NT2/D1 (cell line): ENCODE results near the gene RTN4R.

ENCODE experiments used
- YY1 ChIP-seq: IDR thresholded peaks from 2 replicates; pipeline ENCODE4 v1.6.1; 2011; ENCODE audit not compliant: insufficient read length, insufficient read depth
- ZNF274 ChIP-seq: IDR thresholded peaks from 2 replicates; pipeline ENCODE4 v1.6.1; 2011; ENCODE audit warnings: mild to moderate bottlenecking, low read depth, low read length

DNA sequence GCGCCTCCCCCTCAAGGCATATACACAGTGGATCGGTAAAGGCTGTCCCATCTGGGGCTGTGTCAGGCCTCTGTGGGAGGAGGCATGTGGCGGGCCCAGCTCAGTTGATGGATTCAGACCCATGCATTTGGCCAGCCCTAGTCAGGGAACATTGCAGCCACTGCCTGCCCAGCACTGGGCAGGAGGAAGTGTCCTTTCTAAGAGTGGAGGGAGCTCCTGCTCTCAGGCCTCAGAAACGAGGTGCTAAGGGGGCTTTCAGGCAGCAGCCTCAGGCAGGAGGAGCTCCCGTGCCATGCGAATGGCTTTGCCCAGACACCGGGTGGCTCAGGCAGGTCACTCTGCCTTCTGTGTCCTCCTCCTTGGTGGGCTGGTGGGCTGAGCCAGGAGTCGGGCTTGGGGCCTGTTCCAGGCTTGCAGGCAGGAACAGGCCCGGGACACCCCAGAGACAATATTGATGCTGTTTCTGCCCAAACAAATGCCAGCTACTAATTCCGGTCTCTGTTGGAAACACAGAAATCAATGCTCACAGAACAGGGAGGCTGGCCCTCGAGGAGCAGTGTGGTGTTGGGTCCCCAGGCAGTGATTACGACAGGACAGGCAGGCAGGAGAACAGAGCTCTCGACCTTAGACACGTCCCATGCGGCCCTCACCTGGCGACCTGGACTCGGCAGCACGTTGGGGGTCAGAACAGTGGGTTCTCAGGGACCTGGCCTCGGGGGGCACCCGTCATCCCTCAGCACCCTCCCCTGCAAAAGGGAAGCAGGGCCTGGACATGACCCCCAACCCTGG is 75.0 kb downstream of the RTN4R start:
- TF ChIP-seq YY1, result no peak
- no peak for TF ChIP-seq ZNF274
